K562 (cell line): ENCODE results near the gene NR1D1. TPM values are rescaled to one million over a fixed set of nuclear protein-coding genes. Genes with fewer than 3 reads are reported as not detected.

Source experiments
- ATAC-seq: fragments of 200-7000 bp; cut with Tn5 transposase; 3 replicates; pipeline ENCODE4 v1.9.1; 2020; ENCODE audit warnings: moderate library complexity
- BruUV-seq: library from RNA; stranded (reverse); fragments of 400-500 nt; replicated peaks from 2 replicates; lab custom pipeline; 2021; lab: Mats Ljungman, UMichigan
- CTCF ChIA-PET: fragments of 300-600 bp; formaldehyde crosslinking; extraction: SDS; loops from one replicate; lab custom pipeline; 2021; ENCODE audit warnings: low intra/inter-chr PET ratio; lab: Yijun Ruan, JAX
- POLR2A ChIA-PET: fragments of 300-600, 350-650 bp; sonication (Branson Sonifier 250); formaldehyde crosslinking; extraction: SDS; loops from one replicate; lab custom pipeline; 2021; ENCODE audit warnings: antibody characterized with exemption, inconsistent platforms; lab: Yijun Ruan, JAX
- DNase-seq, 4 experiments: peaks; one replicate each; pipeline versions ENCODE4 v3.0.0 to v3.0.0-alpha.2; 2011 to 2018; ENCODE audit warnings: low spot score in 3 of 4, mixed read lengths in 3 of 4; ENCODE audit errors: extremely low read depth in 1 of 4
- FAIRE-seq: peaks from 2 replicates; lab custom pipeline; 2011; peaks lifted over from hg19 to GRCh38; lab: Jason Lieb, UNC
- H2AFZ ChIP-seq: 2 replicates; pipeline ENCODE4 v1.6.0; 2011; ENCODE audit warnings: low read depth, low read length, control low read depth, inconsistent platforms
- H3K27ac ChIP-seq: fragments of 200-600 bp; 3 replicates; pipeline ENCODE4 v1.8.0; 2011; ENCODE audit warnings: low read depth, mild to moderate bottlenecking, control low read depth, inconsistent platforms, low read length, moderate library complexity, mixed read lengths; ENCODE audit errors: extremely low read depth
- H3K27me3 ChIP-seq, 2 experiments: fragments of 300-600 bp in 1 of 2; 2 replicates in 1 of 2; 3 replicates in 1 of 2; pipeline versions ENCODE4 v1.6.0 to v1.8.0; 2011; ENCODE audit warnings: inconsistent platforms in 2 of 2, low read length in 2 of 2, mild to moderate bottlenecking in 1 of 2, mixed read lengths in 1 of 2, moderate library complexity in 1 of 2; ENCODE audit not compliant: control insufficient read depth in 2 of 2, insufficient read depth in 2 of 2
- H3K36me3 ChIP-seq: fragments of 300-600 bp; 3 replicates; pipeline ENCODE4 v1.8.0; 2011; ENCODE audit warnings: mild to moderate bottlenecking, low read length, inconsistent platforms; ENCODE audit not compliant: control insufficient read depth, insufficient read depth
- H3K4me1 ChIP-seq, 2 experiments: fragments of 200-600 bp in 1 of 2; replicated peaks in 1 of 2; 2 replicates in 1 of 2; 3 replicates in 1 of 2; pipeline versions ENCODE4 v1.5.1 to v1.8.0; 2011; ENCODE audit warnings: inconsistent platforms in 2 of 2, low read length in 2 of 2, mild to moderate bottlenecking in 1 of 2, mixed read lengths in 1 of 2, moderate library complexity in 1 of 2; ENCODE audit not compliant: control insufficient read depth in 2 of 2, insufficient read depth in 2 of 2
- H3K4me2 ChIP-seq: 2 replicates; pipeline ENCODE4 v1.6.1; 2011; ENCODE audit warnings: low read length, control low read depth, inconsistent platforms, mixed read lengths; ENCODE audit not compliant: insufficient read depth
- H3K4me3 ChIP-seq: fragments of 200-600 bp; sonication (generic), shearing (Covaris generic); 2 replicates; pipeline ENCODE4 v1.5.1; 2016; ENCODE audit warnings: control low read depth, inconsistent platforms
- H3K79me2 ChIP-seq: fragments of 200-600 bp; 3 replicates; pipeline ENCODE4 v1.8.0; 2011; ENCODE audit warnings: low read length, inconsistent platforms; ENCODE audit not compliant: control insufficient read depth, insufficient read depth
- H3K9ac ChIP-seq, 2 experiments: 2 replicates each; pipeline versions ENCODE4 v1.6.0 to v1.6.1; 2011; ENCODE audit warnings: low read depth in 2 of 2, low read length in 2 of 2, control low read depth in 1 of 2, inconsistent platforms in 1 of 2, mild to moderate bottlenecking in 1 of 2, mixed read lengths in 1 of 2; ENCODE audit not compliant: insufficient read depth in 1 of 2
- H3K9me1 ChIP-seq: one replicate; pipeline ENCODE4 v1.6.0; 2011; ENCODE audit warnings: inconsistent platforms, mild to moderate bottlenecking, low read length, moderate library complexity; ENCODE audit not compliant: control insufficient read depth, insufficient read depth
- H3K9me3 ChIP-seq: replicated peaks from 2 replicates; pipeline ENCODE4 v1.5.1; 2011; ENCODE audit warnings: low read depth, low read length, inconsistent platforms; ENCODE audit not compliant: control insufficient read depth, insufficient read depth
- H4K20me1 ChIP-seq: replicated peaks from 2 replicates; pipeline ENCODE4 v1.6.1; 2011; ENCODE audit warnings: low read length, inconsistent platforms, mixed read lengths; ENCODE audit not compliant: control insufficient read depth, insufficient read depth
- RAD51 ChIP-seq: fragments of 450-650 bp; IDR thresholded peaks from 2 replicates; pipeline ENCODE4 v1.7.1; 2016; ENCODE audit warnings: low read depth, mild to moderate bottlenecking, borderline replicate concordance
- SMARCC2 ChIP-seq: fragments of 450-650 bp; IDR thresholded peaks from 2 replicates; pipeline ENCODE4 v1.6.1; 2017; ENCODE audit warnings: antibody characterized with exemption, moderate library complexity, mild to moderate bottlenecking, low read depth
- ZFP36 ChIP-seq: fragments of 150-350 bp; IDR thresholded peaks from 2 replicates; pipeline ENCODE4 v1.6.1; 2018; ENCODE audit warnings: low read length, low read depth; ENCODE audit not compliant: partially characterized antibody
- WGBS: fragments of 100-300 bp; shearing (Covaris generic); methylation state at CpG from one replicate; pipeline ENCODE4 v1.1.6; 2016; ENCODE audit warnings: low coverage, mixed read lengths; ENCODE audit not compliant: insufficient coverage; ENCODE audit errors: missing lambda C conversion rate; 5-methylcytosine and 5-hydroxymethylcytosine counted together
- in situ Hi-C: fragments of 300-500 bp; cut with MboI; formaldehyde crosslinking; loops from 4 replicates; pipeline ENCODE4 v1.15.0; 2018; ENCODE audit warnings: inconsistent platforms, mixed read lengths
- intact Hi-C: fragments of 100-400 bp; cut with micrococcal nuclease; formaldehyde crosslinking; loops from 2 replicates; pipeline ENCODE4 v1.14.2; 2022
- polyA plus RNA-seq, 8 experiments: library from polyadenylated mRNA; depleted of rRNA in 4 of 8; stranded (reverse) in 5 of 8; unstranded in 3 of 8; fragments of >200 nt; fragmentation: Nextera tagmentation in 2 of 8; fragmentation: Illumina TruSeq in 1 of 8; extraction: Ambion mirVana in 2 of 8; extraction: Trizol in 1 of 8; gene quantifications; 2 replicates each; pipeline versions ENCODE4 v1.2.1 to v1.2.3, GENCODE V29; 2011 to 2014; ENCODE audit warnings: inconsistent platforms in 1 of 8, missing spikeins in 1 of 8
- total RNA-seq, 7 experiments: library from RNA; depleted of rRNA in 6 of 7; stranded (reverse); fragments of >200 nt in 6 of 7; fragmentation: Illumina TruSeq in 2 of 7; extraction: Trizol in 2 of 7; gene quantifications; 2 replicates each; pipeline versions ENCODE4 v1.2.1 to v1.2.3, GENCODE V29; 2011 to 2021; ENCODE audit warnings: low replicate concordance in 1 of 7
- TF ChIP-seq, protein P1 (sequence below): fragments of 200-800 bp; sonication (Bioruptor generic); IDR thresholded peaks from 2 replicates; pipeline ENCODE4 v1.6.1; 2017; ENCODE audit warnings: missing genetic modification characterization, missing compliant biosample characterization

NR1D1 gene
- total and polyA plus RNA-seq, 9 of the 15 experiments (the other 6 are each of a cell fraction or from before 2014, with no cell fraction given) = 0.25 to 7.7 (median 0.65) TPM

DNA sequence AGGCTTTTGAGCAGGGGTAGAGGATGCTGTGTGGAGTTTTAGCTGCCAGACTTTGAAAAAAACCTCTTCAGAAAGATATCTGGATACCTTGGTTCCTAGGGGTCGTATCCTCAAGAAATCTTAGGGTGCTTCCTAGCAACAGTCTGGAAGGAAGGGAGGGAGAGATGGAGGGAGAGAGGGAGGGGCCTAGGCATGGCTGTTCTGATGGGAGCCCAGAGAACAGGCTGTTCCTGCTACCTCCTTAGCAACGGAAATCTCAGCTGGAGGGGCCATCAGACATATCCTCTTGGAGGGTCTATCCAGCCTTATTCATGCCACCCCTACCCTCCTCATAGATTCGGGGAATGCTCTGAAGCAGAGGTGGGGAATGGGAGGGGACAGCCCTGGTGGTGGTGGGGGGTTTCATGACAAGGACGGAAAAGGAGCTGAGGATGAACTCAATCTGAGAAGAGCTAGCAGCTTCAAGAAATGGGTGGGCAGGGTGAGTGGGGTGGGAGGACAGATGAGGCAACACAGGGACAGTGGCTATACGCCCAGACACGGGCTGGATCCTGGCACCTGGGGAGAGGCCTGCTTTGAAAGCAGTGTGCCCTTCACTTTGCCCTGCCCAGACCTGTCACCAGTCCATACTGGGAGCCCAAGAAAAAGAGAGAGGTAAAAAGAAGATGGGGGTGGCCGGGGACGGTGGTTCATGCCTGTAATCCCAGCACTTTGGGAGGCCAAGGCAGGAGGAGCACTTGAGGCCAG, 40.5 kb downstream of the NR1D1 start (continued):
- no peak for TF ChIP-seq RAD51

DNA sequence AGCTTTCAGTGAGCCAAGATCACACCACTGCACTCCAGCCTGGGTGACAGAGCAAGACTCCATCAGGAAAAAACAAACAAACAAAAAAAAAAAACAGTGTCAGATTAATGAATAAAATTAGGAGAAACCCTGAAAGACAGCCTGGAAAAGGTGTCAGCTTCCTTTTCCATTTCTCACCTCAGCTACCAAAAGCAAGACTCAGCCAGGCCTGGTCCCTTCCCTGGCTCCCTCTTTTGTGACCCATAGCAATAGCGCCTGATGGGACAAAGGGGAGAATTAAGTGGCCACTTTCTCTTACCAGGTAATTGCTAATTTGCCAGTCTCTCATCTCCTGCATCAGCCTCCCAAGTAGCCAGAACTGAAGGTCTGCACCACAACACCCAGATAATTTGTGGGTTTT, 41.5 kb downstream of the NR1D1 start:
- Histone ChIP-seq H3K4me2 (no peak overlapping the region), H3K9me1 (no peaks in the 10 kb centered on the region), H3K9ac (no peak overlapping the region), H3K79me2 (peaks cover 15% of the 10 kb centered on the region), H3K9me3 (no peaks in the 10 kb centered on the region), H4K20me1 (no peaks in the 10 kb centered on the region), H3K27me3 (no peaks in the 10 kb centered on the region), H3K4me3 (no peak overlapping the region), H3K36me3 (no peaks in the 10 kb centered on the region), H3K27ac (no peak overlapping the region), H2AFZ (no peak overlapping the region), H3K4me1 (peaks cover 9 to 25% of the 10 kb centered on the region in 2 experiments; a peak in 4 of 5 replicates)
- ChIA-PET CTCF (no interaction called here), POLR2A (interaction anchor here (0.5 to 1.1 kb wide), 5 partner anchors 10 to 81 kb away, joined by 3 to 5 read pairs (median 4); partner anchors contain the start of gene CASC3)
- in situ Hi-C loops = no loop called here
- intact Hi-C loops = no loop called here
- WGBS = 73% methylated on average over 1 of the region's 1 CpG
- ATAC-seq (no peak), FAIRE-seq (no peak), DNase-seq (no peak)
- BruUV-seq = no TSS peak
- peak; percentile 50 for TF ChIP-seq ZFP36
- no peak for TF ChIP-seq SMARCC2
- TF ChIP-seq, protein P1, sequence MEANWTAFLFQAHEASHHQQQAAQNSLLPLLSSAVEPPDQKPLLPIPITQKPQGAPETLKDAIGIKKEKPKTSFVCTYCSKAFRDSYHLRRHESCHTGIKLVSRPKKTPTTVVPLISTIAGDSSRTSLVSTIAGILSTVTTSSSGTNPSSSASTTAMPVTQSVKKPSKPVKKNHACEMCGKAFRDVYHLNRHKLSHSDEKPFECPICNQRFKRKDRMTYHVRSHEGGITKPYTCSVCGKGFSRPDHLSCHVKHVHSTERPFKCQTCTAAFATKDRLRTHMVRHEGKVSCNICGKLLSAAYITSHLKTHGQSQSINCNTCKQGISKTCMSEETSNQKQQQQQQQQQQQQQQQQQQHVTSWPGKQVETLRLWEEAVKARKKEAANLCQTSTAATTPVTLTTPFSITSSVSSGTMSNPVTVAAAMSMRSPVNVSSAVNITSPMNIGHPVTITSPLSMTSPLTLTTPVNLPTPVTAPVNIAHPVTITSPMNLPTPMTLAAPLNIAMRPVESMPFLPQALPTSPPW (CRISPR knock-in tag) = no peak
